Endometrial microvascular endothelial cells (primary cell): ENCODE measurements around the gene PAIP2. TPM values are rescaled to one million over a fixed set of nuclear protein-coding genes. Genes with fewer than 3 reads are reported as not detected.
"Not testable (repeated sequence)": the region's sequence is repeated elsewhere in the genome, so short reads cannot be mapped to it uniquely, and the experiment has no call there.

Source experiments
- in situ Hi-C: cut with HindIII; loops from 2 replicates; pipeline ENCODE4 v1.10.0; 2017; ENCODE audit warnings: low sequenced_read_pairs, low pct_unique_long_range_greater_than_20kb; ENCODE audit errors: inconsistent ontology term
- total RNA-seq: library from RNA; depleted of rRNA; stranded (reverse); fragments of >200 nt; gene quantifications from one replicate; pipeline ENCODE4 v1.2.3, GENCODE V29; 2015; ENCODE audit errors: inconsistent ontology term

The PAIP2 gene
- total RNA-seq, 1 donor from 2014 or later, result 61.8 TPM

GRCh38 chr5:139371482-139372435 lies 30.1 kb downstream of the PAIP2 start:
- in situ Hi-C loops, result no loop called here

GRCh38 chr5:139374909-139375308 lies 33.3 kb downstream of the PAIP2 start:
- in situ Hi-C loops, result no loop called here

- in situ Hi-C loops, result no loop called here
Observed at GRCh38 chr5:139376364-139376763, 34.7 kb downstream of the PAIP2 start.

GRCh38 chr5:139377226-139377625 lies 35.6 kb downstream of the PAIP2 start:
- in situ Hi-C loops, result no loop called here

DNA sequence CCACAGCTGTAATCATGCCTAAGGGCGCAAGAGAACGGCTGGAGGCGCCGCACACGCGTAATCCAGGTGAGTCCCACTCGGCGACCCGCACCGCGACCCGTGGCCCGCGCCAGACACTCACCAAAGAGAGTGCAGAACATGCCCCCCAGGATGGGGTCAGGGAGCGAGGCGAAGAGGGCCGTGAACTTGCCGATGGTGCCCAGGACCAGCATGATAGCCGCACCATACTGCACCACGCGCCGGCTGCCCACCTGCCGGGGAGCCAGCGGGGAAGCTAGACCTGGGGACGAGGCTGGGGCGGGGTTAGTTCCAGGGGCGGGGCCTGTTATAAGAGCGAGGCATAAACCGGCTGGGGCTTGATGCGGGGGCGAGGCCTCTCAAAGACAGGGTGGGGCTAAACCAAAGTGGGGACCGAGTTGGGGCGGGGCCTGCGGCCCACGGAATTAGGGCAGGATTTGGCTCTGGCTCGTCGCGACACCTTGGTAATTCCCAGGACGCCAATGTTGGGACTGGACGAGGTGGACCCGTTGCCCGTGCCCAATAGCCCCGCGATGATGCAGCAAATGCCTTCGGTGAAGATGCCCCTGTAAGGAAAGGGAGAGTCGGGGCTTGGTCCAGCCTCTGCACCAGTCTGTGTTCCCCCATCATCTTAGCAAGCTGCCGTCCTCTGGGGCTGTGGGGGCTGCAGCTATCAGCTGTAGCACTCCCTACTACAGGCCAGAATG lies 36.6 kb downstream of the PAIP2 start:
- in situ Hi-C loops, result no loop called here

DNA sequence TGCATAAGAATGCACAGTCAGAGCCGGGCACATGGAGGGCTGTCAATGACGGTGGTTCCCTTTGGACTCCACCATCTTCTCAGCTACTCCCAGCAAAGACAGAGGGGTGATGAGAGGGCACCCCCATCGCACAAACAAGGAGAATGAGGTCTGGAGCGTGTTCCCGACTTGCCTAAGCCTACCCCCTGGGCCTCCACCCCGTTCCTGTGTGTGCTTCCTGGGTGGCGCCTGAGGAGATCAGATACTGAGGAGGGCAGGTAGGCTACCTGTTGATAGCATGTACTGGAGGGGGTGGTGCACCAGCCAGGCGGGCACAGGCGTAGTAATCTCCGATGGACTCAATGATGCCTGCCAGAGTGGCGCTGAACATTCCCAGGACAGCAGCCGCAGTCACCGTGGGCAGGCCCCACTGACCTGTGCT lies 37.3 kb downstream of the PAIP2 start:
- in situ Hi-C loops, result no loop called here

DNA sequence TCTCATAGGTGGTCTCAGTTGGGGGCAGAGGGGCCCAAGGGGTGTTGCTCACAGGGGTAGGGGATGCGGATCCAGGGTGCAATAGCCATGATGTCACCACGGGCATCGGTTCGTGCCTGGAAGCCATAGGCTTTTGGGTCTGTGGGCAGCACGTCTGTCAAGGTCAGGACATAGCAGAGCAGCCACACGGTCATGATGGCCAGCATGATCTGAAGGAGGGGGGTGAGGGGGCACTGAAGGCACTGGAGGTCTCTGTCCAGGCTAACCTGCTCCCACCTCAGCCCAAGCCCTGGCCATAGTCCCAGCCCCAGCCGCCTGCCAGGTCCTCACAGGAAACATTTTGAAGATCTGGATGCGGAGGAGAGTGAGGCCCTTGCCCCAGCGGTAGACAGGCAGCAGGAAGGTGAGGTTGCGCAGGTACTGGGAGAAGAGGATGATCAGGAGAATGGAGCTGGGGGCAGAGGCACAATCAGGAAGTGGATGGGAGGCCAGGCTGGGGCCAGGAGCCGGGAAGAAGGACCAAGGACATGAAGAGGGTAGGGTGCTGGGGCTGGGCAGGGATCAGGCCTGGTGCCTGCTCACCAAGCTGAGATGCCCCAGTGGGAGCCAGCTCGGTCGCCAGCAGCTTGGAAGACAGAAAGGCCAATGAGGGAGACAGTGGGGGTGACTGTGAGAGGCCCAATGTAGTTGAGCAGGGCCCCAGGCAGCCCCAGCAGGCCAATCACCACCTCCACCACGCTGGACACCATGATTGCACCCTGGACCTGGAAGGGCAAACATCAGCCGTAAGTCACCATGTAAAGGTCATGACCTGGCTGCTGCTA lies 38.2 kb downstream of the PAIP2 start:
- in situ Hi-C loops, result no loop called here

- in situ Hi-C loops, result no loop called here
Observed at GRCh38 chr5:139381837-139382761, 40.4 kb downstream of the PAIP2 start.

DNA sequence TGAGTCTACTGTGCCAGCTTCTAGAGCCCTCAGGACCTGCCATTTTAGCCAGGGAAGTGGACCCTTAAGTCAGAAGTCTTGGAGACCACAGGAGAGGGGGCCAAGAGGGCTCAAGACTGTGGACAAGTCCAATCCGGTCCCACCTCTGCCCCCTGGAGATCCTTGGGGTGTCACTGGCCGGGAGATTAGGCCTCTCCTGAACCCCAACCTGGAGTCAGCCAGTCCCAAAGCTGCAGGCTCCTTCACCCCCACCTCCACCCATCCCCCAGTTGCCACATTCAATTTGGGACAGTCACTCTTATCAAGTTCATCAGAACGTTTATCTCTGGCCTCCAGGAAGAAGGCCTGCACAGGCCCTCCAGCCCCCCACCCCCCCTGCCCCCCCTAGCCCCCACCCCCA lies 41.2 kb downstream of the PAIP2 start:
- in situ Hi-C loops, result no loop called here

GRCh38 chr5:139383275-139383992 lies 41.8 kb downstream of the PAIP2 start, which contains the start of gene SLC23A1:
SLC23A1 (minus strand) TSS chr5:139383297; CDS start chr5:139383253, 44 bp downstream.
- in situ Hi-C loops, result no loop called here

DNA sequence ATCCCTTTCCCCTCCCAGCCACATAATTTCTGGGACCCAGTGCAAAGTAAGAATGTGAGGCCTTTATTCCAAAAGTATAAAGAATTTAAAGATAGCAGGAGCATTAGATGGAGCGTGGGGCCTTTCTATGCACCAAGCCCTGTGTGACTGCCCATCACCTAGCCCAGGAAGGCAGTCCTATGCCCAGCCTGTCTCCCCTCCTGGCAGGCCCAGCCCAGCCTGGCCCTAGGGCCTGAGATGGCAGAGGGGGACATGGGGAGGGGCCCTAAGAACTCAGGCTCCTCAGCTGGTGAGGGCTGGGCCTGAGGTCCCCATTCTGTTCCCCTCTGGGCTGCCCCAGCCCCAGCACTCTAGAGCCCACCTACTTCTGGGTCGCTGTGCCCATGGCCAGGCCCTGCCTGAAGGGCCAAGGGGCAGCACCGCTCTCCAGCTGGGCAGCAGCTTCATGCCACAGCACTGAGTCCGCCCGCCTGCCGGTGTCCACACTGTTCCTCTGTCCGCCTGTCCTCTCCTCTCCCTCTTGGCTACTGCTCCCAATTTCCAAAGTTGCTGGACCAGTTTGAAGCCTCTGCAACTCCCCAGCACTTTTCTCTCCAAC lies 42.4 kb downstream of the PAIP2 start:
- in situ Hi-C loops, result no loop called here

DNA sequence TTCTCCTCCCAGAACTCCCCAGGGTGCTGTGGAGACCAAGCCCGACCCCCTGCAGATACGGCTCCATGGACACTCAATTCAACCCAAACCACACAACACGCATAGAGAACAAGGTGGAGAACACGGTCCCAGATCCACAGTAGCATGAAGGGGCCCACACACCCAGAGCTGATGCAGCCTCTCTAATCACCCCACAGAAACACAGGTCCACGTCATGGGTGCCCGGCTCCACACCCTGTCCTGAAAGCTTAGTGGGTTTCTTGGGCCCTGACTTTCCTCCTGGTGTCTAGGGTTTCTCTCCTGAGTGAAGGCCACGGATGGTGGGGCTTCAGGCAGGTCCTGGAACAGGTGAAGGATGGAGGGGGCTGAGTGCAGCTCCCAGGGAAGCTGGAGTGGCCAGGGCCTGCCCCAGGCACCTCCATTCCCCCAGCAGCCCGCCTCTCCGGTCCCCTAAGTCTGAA lies 43.0 kb downstream of the PAIP2 start:
- in situ Hi-C loops, result no loop called here

GRCh38 chr5:139385061-139386049 lies 43.7 kb downstream of the PAIP2 start:
- in situ Hi-C loops, result no loop called here

DNA sequence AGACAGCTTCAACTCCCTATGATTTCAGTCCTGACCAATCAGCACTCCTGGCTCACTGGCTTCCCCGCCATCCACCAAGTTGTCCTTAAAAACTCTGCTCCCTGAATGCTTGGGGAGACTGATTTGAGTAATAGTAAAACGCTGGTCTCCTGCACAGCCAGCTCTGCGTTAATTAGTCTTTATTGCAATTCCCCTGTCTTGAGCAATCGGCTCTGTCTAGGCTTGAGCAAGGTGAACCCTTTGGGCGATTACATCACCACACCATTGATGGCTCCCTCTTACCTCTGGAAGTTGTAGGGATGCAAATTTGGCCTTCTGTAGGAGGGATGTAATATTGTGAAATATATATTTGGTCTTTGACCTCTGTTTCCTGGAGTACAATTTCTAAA lies 44.4 kb downstream of the PAIP2 start:
- in situ Hi-C loops, result no loop called here

DNA sequence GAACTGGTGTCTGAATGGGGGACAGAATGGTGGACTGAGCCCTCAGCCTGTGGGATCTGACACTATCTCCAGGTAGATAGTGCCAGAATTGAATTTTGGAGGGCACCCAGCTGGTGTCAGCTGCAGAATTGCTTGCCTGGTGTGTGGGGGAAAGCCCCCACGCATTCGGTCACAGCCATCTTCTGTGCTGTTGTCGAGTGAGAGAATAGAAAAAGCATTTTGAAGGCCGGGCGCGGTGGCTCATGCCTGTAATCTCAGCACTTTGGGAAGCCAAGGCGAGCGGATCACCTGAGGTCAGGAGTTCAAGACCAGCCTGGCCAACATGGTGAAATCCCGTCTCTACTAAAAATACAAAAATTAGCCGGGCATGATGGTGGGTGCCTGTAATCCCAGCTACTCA lies 45.3 kb downstream of the PAIP2 start:
- in situ Hi-C loops, result not testable (repeated sequence)

- in situ Hi-C loops, result no loop called here
Observed at GRCh38 chr5:139387611-139388197, 46.0 kb downstream of the PAIP2 start.
